Stimulated activated naive CD4-positive, alpha-beta T cell treated with Interleukin-2 at 50 U/mL for 16 hours (primary cell): Measurements from ENCODE around the gene CDKN2B-AS1.
A peak's percentile ranks its signal among the peaks of the same experiment; 100 is the strongest.

Experiments
- DNase-seq: peaks from one replicate; lab custom pipeline; 2025; lab: John Stamatoyannopoulos, UW

Gene CDKN2B-AS1

DNA sequence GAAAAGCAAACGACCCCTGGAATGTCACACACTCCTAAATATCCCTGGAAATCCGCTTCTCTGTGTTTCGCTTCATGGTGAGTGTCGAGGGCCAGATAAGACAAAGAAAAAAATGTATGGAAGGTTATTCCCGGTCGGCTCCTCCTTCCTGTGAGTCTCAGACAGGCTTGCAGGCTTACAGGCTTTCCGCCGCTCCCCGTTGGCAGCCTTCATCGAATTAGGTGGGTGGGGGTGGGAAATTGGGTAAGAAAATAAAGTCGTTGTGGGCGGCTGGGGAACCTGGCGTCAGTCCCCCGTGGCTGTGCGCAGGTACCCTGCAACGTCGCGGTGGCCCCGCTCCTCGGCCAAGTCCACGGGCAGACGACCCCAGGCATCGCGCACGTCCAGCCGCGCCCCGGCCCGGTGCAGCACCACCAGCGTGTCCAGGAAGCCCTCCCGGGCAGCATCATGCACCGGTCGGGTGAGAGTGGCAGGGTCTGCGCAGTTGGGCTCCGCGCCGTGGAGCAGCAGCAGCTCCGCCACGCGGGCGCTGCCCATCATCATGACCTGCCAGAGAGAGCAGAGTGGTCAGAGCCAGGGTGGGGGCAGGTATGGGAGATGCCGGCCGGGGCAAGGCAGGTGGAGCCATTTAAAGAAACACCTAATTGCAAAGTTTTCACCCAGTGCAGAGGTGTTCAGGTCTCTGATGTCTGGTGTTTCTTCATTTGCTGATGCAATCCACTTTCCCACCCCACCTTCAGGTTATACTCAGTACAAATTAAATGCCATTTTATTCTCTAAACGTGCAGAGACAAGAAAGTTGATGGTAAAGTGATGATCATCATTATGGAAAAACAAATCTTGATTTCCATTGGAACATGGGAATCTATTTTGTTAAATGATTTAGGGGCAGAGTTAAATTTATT lies 11.4 kb downstream of the CDKN2B-AS1 start:
- no peak for DNase-seq

DNA sequence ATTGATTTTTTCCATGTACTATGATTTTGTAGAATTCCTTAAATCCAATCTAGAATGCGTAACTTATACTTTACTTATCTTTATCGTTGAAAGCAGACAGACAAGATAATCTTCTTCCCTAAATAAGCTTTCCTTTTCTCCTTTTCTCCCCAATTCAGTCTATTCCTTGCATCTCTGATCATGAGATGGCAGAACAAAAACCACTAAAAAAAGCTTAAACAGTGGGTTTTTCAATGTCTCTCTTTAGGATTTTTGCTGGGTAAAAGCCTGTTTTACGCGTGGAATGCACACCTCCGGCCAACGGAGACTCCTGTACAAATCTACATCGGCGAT lies 13.8 kb downstream of the CDKN2B-AS1 start:
- DNase-seq: no peak

DNA sequence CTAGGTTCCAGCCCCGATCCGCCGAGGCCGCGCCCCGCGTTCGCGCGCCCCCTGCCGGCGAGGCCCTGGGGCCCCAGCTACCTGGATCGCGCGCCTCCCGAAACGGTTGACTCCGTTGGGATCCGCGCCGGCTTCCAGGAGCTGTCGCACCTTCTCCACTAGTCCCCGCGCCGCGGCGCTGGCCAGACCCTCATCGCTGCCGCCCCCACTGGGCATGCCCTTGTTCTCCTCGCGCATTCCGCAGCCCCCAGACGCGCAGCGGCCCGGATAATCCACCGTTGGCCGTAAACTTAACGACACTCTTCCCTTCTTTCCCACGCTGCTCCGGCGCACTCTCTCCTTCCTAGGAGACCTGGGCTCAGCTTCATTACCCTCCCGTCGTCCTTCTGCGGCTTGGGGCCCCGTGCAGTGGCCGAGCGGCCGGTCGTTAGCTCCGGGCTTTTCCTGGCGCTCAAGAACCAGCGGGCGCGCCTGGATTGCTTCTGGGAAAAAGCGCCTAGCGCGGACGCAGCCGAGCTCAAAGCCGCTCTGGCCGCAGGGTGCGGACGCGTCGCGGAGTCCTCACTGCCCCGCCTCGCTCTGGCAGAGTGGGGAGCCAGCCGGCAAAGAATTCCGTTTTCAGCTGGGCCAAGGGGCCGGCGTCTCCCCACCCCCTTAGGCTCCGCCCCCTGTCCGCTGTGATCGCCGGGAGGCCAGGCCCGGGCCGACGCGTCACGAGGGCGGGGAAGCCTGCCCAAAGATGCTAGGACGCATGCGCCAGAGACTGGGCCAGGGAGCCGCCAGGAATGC lies 14.3 kb downstream of the CDKN2B-AS1 start, which contains the start of gene CDKN2B:
Gene CDKN2B, minus strand, starts transcription at position 589 of the 789 bp plus-strand sequence. Its CDS starts 352 bp downstream, at position 237.
- DNase-seq: peak; percentile 77

DNA sequence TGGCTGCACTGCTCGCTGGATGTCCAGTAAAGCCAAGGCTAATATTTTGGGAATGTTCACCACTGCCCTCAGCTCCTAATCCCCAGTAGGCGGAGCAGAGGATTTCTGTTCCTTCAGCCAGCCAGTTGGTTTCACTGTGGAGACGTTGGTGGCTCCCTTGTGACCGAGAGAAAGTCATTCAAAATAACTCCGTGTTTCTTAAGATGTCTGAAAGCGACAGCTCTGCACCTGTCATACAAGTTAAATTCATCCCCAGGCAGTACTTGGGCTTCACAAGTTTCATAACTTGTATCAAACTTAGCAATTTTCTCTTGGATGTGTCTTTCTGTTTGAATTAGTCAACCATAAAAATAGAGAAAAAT lies 14.9 kb downstream of the CDKN2B-AS1 start:
- DNase-seq: no peak

DNA sequence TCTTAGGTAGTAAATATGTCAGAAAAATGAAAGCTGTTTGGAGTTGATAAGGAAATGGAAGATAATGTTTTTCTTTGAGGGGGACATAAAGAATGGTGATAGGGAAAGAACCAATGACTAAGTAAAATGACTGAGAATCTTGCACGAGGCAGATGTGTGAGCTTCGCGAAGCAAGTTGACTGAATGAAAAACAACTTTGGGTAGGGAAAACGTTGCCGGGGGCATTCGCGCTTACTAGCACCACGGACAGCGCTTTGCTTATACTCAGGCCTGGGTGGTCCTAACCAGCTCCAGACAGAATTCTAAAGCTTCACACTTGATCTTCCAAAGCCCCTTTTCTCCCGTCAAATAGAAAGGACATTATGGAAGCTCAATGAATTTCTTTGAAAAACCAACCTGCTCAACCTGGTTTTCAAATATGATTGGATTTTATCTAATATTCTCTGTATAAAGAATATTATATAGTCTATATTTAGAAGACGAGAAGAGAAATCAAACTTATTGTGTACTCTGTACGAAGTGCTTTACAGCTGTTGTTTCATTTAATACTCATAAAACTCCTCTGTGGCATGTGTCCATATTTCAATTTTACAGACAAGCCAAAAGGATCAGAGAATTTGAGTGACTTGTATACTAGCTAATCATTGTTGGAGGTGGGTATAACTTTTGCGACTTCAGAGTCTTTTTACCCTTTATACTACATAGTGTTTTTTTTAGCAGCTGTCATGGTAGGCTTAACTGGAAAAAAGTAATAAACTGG lies 16.5 kb downstream of the CDKN2B-AS1 start:
- DNase-seq: no peak

DNA sequence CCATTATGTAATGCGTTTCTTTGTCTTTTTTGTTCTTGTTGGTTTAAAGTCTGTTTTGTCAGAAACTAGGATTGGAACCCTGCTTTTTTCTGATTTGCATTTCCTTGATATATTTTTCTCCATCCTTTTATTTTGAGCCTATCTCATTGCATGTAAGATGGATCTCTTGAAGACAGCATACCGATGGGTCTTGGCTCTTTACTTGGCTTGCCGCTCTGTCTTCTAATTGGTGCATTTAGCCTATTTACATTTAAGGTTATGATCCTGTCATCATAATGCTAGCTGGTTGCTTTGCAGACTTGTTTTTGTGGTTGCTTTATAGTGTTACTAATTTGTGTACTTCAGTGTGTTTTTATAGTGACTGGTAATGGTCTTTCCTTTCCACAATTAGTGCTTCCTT lies 27.8 kb downstream of the CDKN2B-AS1 start:
- no peak for DNase-seq

DNA sequence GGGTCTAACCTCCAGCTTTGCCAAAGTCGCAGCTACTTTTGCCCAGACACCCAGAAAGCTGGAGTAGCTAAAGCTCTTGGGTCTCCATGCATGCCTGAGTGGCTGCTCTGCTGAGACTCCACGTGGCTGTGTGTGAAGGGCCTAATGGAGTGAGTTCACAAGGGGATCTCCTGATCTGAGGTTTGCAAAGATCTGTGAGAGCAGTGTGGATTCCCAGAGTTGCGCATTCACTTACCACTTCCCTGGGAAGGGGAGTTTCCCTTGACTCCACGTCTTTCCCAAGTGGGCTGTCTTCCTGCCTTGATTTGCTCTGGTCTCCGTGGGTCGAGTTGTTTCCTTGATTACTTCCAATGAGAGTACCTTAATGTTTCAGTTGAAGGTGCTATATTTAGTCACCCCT lies 32.1 kb downstream of the CDKN2B-AS1 start:
- DNase-seq: no peak

DNA sequence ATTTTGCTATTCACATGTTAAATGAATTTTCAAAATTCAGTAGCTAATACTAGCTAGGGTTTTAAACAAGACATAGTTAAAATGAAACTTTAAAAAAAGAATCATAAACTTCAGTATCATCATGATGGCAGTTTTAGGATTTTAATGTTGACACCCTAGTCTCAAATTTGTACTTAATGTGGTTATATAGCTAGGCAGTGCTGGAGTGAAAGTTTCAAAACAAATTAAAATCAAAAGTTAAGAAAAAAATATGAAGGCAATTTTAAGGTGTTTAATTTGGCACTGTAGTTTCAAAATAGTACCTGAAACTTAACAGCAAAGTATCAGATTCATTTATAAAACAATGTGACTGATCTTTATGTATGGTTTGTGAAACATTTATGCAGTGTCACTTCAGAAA lies 33.8 kb downstream of the CDKN2B-AS1 start:
- DNase-seq: no peak

DNA sequence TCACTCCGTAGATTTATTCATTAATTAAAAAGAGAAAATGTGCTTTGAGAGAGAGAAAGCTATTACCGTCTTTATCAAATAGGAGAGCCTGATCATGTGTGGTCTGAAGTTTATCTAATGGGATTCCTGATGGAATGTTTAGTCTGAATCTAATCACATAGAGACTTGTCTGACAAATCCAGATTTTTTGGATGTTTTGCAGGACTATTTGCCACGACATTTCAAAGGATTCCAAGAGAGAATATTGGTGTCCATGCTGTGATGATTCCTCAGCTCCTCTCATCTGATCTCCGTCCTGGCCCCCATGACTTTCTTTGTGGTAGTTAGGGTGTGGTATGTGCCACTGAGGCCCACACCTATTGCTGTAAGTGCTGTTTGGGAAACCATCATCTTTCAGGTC lies 34.6 kb downstream of the CDKN2B-AS1 start:
- no peak for DNase-seq

DNA sequence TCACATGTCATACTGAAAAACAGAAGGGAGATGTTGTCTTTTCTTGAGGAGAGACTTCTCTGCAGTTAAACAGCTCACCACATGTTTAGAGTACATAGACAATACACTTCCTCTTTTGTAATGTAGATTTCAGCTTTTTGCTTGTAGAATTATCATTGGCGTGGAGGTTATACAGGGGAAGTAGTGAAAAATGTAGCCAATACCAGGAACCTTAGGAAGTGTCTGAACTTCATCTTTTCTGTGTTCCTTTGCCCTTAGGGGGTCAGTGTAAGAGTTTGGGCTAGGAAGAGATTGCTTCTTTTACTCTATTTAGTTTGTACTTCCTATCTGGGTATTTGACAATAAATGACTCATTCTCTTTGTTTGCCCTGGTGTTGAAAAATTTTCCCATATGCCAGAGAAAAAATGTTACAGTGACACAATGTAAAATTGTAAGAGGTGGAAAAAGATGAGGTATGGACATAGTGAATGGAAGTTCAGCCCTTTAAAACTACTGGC lies 35.6 kb downstream of the CDKN2B-AS1 start:
- DNase-seq: no peak

DNA sequence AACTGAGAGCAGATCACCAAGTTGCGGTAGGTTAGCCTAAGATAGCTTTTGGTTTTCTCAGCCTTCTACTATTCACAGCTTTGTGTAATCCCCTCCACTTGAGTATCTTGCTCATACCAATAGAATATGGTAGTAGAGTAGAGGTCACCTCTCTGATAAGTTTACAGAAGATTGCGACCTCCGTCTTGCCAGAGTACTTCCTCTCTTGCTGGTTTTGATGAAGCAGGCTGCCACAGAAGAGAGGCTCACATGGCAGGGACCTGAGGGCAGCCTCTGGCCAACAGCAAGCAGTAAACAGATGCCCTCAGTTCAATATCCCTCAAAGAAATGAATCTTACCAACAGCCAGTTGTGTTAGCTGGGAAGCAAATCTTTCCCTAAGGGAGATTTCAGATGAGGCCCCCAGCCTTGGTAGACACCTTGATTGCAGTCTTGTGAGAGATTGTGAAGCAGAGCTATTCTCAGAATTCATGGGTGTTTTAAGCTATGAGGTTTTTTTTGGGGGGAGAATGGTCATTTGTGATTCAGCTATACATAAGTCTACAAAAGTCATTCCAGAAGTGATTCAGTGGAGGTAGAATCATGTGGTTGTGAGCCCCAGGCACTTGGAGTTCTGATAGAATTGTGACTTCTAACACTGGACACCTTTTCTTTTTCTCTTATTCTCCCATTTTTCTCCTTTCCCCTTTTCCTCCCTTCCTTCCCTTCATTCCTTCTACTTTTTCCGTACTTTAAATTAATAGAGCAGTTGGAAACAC lies 37.2 kb downstream of the CDKN2B-AS1 start:
- no peak for DNase-seq

DNA sequence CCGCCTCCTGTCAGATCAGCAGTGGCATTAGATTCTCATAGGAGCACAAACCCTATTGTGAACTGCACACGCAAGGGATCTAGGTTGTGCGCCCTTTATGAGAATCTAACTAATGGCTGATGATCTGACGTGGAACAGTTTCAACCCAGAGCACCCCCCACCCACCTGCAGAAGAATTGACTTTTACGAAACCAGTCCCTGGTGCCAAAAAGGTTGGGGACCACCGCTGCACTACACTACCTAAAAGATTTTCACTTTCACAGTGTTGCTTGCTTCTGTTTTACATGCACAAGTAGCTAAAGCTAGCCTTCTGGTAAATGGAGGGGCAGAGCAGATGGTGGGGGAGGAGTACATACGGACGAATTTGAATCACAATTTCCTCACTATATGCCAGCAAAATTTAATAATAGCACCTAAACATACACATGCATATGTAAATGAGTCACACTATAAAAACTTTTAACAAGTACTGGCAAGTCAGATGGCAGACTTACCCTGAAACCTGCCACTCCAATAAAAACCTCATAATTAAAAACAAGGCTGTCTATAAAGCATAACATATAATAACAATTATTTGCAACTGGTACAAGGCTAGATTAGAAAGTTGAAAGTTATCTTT lies 38.5 kb downstream of the CDKN2B-AS1 start:
- DNase-seq: no peak

DNA sequence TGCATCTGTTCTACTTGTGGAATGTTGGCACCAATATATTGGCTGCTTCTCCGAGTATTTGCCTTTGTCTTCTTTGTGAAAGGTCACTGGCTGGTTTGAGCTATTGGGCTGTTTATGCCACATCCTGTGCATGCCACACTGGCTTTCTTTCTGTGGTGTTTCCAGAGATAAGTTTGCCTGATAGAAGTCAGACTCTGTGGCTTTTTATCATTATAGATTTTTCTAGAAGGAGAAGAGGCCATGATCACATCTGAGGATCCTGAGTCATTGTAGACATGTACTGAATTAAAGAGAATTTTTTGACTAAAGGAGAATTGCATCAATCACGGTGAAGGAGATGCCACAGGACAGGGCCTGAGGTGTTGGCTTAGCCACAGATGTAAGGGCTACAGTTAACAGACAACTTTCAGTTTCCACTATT lies 41.0 kb downstream of the CDKN2B-AS1 start:
- no peak for DNase-seq

DNA sequence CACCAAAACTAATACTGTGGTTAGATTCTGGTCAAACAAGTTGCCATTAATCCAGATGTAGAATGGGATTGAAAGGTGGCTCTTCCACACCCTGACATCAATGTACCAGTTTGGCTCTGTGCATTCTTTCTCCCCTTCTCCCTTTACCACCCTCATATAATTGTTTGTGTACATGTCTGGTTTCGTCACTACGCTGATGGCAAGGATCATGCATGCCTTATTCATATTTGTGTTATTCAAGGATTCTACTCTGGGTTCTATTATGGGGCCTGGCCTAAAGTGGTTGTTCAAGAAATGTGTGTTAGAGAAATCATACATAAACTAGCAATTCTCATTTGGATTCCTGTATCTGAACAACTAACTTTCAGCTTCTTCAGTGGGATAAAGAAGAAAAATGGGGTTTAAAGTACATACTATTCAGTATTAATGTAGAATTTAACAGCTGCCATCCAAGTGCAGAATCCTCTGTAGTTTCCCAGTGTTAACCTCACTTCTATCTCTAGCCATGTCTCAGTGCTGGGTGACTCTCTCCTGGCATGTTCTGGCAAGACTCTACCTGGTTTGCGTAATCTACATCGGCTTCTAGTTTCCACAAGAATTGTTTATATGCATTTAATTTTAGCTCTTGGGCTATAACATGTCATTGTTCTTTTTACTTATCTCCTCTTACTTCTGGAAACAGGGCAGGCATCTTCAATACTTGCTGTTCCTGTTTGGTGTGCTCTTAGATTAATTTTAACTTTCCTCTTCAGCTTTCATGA lies 42.5 kb downstream of the CDKN2B-AS1 start:
- DNase-seq: no peak

DNA sequence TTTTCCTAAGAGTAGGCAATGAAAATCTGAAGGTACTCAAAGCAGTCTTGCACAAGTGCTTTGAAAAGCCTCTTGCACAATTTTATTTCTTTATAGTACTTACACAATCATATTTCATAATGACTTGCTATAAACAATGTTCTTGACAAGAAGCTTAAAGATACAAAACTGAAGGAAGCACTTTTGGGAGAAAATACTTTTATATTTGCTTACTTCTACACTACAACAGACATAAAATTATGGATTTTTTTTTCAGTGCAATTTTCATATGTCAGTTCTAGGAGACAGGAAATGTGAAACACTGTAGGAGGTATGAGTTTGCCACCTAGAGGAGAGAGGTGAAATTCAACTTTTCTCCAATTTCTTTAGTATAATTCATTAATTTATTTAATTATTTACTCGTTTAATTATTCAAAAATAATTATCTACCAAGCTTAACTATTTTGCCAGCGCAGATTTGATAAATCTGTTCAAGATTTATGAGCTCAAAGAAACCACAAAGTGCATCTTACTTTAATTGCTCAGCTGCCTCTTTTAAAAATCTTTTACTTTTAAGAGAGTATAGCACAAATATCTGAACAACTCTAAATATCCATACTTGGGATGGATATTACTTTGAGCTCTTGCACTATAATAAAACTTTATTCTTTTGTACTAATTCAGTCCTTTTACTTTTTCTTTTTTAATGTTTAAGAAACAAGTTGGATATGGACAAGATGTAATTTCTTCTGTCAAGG lies 43.5 kb downstream of the CDKN2B-AS1 start:
- no peak for DNase-seq

DNA sequence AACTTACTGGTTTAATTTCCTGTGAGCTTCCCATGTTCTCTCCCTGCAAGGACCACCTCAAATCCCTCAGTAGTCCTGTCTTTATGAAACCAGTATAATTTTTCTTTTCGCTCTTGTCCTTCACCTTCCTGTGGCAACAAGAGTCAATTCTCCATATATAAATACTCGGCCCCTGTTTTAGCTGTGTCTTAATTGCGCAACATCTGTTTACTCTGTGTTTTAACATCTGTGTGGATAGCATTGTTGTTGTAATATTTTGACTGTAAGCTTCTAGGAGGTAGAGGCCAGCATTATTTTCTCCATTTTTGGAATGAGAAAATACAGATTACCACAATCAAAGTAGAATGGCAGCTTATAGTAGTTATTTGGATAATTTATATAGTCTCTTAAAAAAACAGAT lies 44.7 kb downstream of the CDKN2B-AS1 start:
- no peak for DNase-seq

DNA sequence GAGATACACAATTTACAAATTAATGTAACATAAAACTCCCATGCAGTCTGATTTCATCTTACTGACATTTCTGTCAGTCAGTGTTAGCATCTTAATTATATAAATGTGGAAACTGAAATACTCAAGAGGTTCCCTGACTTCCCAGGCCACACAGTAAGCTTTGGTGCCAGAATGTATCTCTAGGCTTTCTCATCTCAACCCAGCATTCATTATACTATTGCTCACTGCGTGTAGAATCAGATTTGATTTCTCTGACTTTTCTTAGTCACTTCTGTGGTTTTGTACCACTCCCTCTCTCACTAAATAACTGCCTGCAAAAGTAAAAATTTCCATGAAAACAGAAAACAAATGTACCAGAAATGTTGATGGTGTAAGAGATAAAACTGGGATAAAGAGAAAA lies 46.2 kb downstream of the CDKN2B-AS1 start:
- no peak for DNase-seq

DNA sequence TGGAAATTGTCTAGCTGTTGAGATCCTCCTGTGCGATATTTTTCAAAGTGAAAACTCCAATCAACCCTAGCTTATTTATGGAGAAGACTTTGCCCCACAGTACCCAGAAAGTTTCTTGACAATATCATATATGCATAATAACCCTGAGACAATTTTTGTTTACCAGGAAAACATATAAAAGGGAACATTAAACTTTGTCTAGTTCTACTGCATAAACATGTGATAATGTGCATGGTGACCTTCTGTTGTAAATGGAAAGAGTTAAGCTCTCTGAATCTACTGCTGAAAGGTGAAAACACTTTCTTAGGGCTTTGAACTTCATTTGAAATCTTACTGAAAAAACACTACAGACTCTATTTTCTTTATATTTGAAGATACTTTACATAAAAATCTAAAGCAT lies 46.8 kb downstream of the CDKN2B-AS1 start:
- no peak for DNase-seq

DNA sequence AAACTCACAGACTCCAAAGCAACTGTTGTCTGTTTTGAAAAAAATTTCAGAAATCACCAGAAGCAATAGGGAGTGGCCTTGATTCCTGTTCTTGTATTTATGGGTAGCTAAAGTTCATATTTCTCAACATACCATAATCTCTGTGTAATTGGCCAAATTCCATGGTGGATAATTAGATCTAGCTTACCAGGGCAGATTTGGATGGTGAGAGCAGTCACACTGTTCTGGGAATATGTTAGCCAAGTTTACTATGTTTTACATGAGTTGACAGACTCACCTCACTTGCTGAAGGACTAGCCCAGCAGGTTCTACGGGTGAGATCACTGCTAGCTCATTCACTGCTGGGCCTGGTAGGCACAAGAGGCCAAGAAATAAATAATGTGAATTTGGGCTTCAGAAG lies 47.2 kb downstream of the CDKN2B-AS1 start:
- DNase-seq: no peak

DNA sequence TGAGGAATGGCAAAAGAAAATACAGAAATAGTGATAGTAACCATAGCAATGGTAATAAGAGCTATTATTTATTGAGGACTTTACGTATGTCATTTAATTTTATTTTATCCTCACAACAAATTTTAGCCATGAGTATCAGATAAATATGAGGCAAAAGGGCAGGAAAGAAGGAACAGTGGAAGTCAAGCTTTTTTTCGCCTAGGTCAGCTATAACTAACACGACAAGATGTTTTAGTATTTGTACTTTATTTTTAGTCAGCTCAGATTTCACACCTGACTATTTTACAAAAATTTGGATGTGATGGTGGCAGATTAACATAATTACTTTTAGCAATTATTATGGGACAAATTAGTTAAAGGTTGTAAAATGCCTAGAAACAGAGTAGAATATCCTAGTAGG lies 49.3 kb downstream of the CDKN2B-AS1 start:
- DNase-seq: no peak
